ENCODE data around the gene ANGPTL1. TPM values are rescaled to one million over a fixed set of nuclear protein-coding genes. Genes with fewer than 3 reads are reported as not detected.

ANGPTL1 gene
- total and polyA plus RNA-seq, 2 of the 8 experiments (the other 6 are each of a cell fraction or from before 2014, with no cell fraction given), result not detected

DNA sequence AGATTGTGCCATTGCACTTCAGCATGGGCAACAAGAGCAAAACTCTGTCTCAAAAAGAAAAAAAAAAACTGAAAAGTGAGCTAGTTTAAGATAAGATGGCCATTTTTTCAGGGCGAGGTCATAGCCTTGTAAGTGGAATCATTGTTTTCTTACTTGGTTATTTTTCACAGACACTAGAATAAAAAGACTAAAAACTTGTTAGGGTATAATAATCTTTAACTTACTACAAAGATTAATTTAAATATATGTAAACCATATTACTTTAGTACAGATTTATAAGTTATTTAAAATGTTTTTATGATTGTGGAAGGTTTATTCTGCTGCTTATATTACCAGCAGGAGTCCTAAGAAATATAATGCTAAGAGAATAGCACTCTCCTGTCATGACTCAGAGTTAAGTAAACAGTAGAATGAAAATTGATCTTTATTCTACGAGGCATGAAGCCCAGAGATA is 23.5 kb downstream of the ANGPTL1 start:
- POLR2A ChIA-PET (ENCODE audit: partially characterized antibody), result no interaction called here
- Histone ChIP-seq H3K14ac (ENCODE audit: insufficient read length) (no peak overlapping the region), H3K27me3 (replicated peaks in 1 of 4; ENCODE audit: control insufficient read depth in 3 of 4, extremely low read depth in 1 of 4, insufficient read depth in 3 of 4, low read length in 3 of 4) (no peaks in the 10 kb centered on the region), H3K23ac (ENCODE audit: insufficient read length) (no peak overlapping the region), H3K4me2 (ENCODE audit: insufficient read depth in 1 of 2, low read depth in 2 of 2, low read length in 2 of 2) (no peak overlapping the region), H2BK20ac (ENCODE audit: low read length) (no peak overlapping the region), H3K56ac (replicated peaks; ENCODE audit: insufficient read length, low read depth, low read length) (no peak overlapping the region), H3K79me1 (ENCODE audit: low read depth, low read length) (no peaks in the 10 kb centered on the region), H3K23me2 (ENCODE audit: low read depth, low read length) (no peaks in the 10 kb centered on the region), H2BK15ac (ENCODE audit: low read length) (no peak overlapping the region), H4K5ac (ENCODE audit: insufficient read length, low read depth, low read length) (no peak overlapping the region), H4K8ac (ENCODE audit: extremely low read depth, insufficient read depth, low read length) (no peak overlapping the region), H2BK12ac (ENCODE audit: low read depth, low read length) (no peak overlapping the region), H3K4me3 (ENCODE audit: extremely low read depth in 1 of 4, insufficient read depth in 2 of 4, low read depth in 3 of 4, low read length in 4 of 4) (no peak overlapping the region), H3K4ac (replicated peaks; ENCODE audit: insufficient read length, low read depth, low read length) (no peak overlapping the region), H2AFZ (ENCODE audit: low read length) (no peak overlapping the region), H3K4me1 (replicated peaks in 1 of 4; ENCODE audit: control insufficient read depth in 3 of 4, insufficient read depth in 4 of 4, low read length in 3 of 4) (no peaks in the 10 kb centered on the region), H3K27ac (ENCODE audit: low read depth, low read length) (no peak overlapping the region), H3K36me3 (ENCODE audit: control insufficient read depth in 2 of 4, insufficient read depth in 4 of 4, low read length in 3 of 4) (no peaks in the 10 kb centered on the region; a peak in 1 of 8 replicates), H2AK5ac (ENCODE audit: low read depth, low read length) (no peak overlapping the region), H3K9me3 (ENCODE audit: insufficient read depth in 2 of 2, low read depth in 1 of 2, low read length in 1 of 2) (no peaks in the 10 kb centered on the region), H3K79me2 (ENCODE audit: control insufficient read depth in 1 of 2, insufficient read depth in 2 of 2, low read length in 2 of 2) (no peaks in the 10 kb centered on the region), H4K91ac (replicated peaks; ENCODE audit: insufficient read length, low read length) (no peak overlapping the region), H2BK120ac (replicated peaks; ENCODE audit: low read depth, low read length) (no peak overlapping the region), H4K20me1 (replicated peaks in 1 of 2; ENCODE audit: control insufficient read depth in 1 of 2, insufficient read depth in 2 of 2, low read length in 2 of 2) (no peaks in the 10 kb centered on the region), H3K9ac (replicated peaks in 1 of 4; ENCODE audit: extremely low read depth in 1 of 4, low read depth in 3 of 4, low read length in 3 of 4) (no peak overlapping the region), H2BK5ac (ENCODE audit: low read depth, low read length) (no peak overlapping the region), H3K18ac (ENCODE audit: extremely low read depth, low read length) (no peak overlapping the region)
- WGBS, 2 experiments (ENCODE audit: extremely low coverage in 1 of 2, insufficient coverage in 1 of 2, insufficient read length in 1 of 2, insufficient replicate concordance in 2 of 2, low coverage in 1 of 2, low lambda C conversion rate in 2 of 2, missing lambda C conversion rate in 1 of 2), result 92% methylated on average over 2 of the region's 2 CpGs; no CpG with 5 or more reads in 1 of the 2 experiments
- DNase-seq (ENCODE audit: low read depth in 1 of 2, low spot score in 2 of 2) (no peak), FAIRE-seq (no peak)
- CTCF ChIA-PET (ENCODE audit: partially characterized antibody), result interaction anchor here (1.5 kb wide), 1 partner anchor 155 kb away, joined by 4 read pairs; no protein-coding TSS in a partner anchor
- TF ChIP-seq NRF1 (IDR thresholded peaks at IDR 0.05; ENCODE audit: low read depth, low read length) (no peak), YY1 (IDR thresholded peaks at IDR 0.05; ENCODE audit: low read depth, low read length) (no peak), RBBP5 (IDR thresholded peaks at IDR 0.05; ENCODE audit: borderline replicate concordance, low read depth, low read length) (no peak), TEAD4 (IDR thresholded peaks at IDR 0.05; ENCODE audit: low read depth, low read length) (no peak), SP2 (IDR thresholded peaks at IDR 0.05; ENCODE audit: low read length) (no peak), CEBPB (IDR thresholded peaks at IDR 0.05; ENCODE audit: low read depth, low read length) (no peak), RFX5 (IDR thresholded peaks at IDR 0.05; ENCODE audit: borderline replicate concordance, low read depth, low read length) (no peak), POLR2AphosphoS5 (IDR thresholded peaks at IDR 0.05; ENCODE audit: low read depth, low read length) (no peak), GABPA (IDR thresholded peaks at IDR 0.05; ENCODE audit: borderline replicate concordance, insufficient read depth, low read length) (no peak), BCL11A (IDR thresholded peaks at IDR 0.05; ENCODE audit: low read depth in 2 of 2, low read length in 2 of 2) (no peak), ZNF274 (IDR thresholded peaks at IDR 0.05; ENCODE audit: borderline replicate concordance, extremely low read depth, low read length) (no peak), GTF2F1 (IDR thresholded peaks at IDR 0.05; ENCODE audit: borderline replicate concordance, low read depth, low read length) (no peak), CHD2 (IDR thresholded peaks at IDR 0.05; ENCODE audit: low read length) (no peak), KDM1A (IDR thresholded peaks at IDR 0.05; ENCODE audit: borderline replicate concordance, low read length) (no peak)
- TF ChIP-seq, protein P1, sequence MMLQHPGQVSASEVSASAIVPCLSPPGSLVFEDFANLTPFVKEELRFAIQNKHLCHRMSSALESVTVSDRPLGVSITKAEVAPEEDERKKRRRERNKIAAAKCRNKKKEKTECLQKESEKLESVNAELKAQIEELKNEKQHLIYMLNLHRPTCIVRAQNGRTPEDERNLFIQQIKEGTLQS (IDR thresholded peaks at IDR 0.05; ENCODE audit: insufficient read depth, low read depth, low read length), result no peak

Measured in H1 (cell line).